ENCODE measurements around the gene SAMD4A.

The SAMD4A gene

GRCh38 chr14:54803926-54804537, 237.1 kb downstream of the SAMD4A start:
- H3K4me1 Mint-ChIP-seq = peaks cover 5% of the 10 kb centered on the region
- H3K27me3 Mint-ChIP-seq = peaks cover 8% of the 10 kb centered on the region
- peaks cover 2% of the 10 kb centered on the region for H3K9me3 Mint-ChIP-seq
- no peaks in the 10 kb centered on the region for H3K36me3 Mint-ChIP-seq
- no peak for DNase-seq (ENCODE audit: low spot score in 2 of 2)
- ATAC-seq (ENCODE audit: low read depth) = no peak
- no peak overlapping the region for H3K27ac Mint-ChIP-seq
- H3K4me3 Mint-ChIP-seq = no peak overlapping the region

DNA sequence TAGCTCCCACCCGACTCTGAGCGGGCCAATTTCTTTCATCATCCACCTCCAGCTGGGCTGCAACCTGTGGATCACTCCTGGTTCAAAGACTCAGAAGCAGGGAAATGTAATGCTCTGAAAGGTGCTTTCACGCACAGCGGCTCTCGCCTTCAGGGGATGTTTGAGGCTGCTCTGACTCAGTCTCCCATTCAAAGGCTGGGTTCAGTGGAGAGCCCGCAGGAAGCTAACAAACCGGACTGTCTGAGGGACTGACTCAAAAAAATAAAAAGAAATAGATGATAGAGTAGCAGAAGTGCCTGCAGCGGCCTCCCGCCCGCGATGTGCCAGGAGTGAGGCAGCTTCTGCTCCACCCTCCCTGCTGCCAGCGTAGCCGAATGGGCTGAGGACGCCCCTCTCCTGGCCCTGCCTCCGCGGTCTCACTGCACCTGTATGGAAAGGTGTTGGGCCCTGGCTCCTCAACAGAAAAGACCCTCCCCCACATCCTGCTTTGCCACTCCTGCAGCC, 237.7 kb downstream of the SAMD4A start:
- Mint-ChIP-seq H3K27me3 (peaks cover 8% of the 10 kb centered on the region), H3K27ac (no peak overlapping the region), H3K9me3 (peaks cover 2% of the 10 kb centered on the region), H3K36me3 (no peaks in the 10 kb centered on the region), H3K4me3 (no peak overlapping the region), H3K4me1 (peaks cover 5% of the 10 kb centered on the region)
- ATAC-seq (ENCODE audit: low read depth) (no peak), DNase-seq (ENCODE audit: low spot score in 2 of 2) (no peak)

- ATAC-seq (ENCODE audit: low read depth) (no peak), DNase-seq (ENCODE audit: low spot score in 2 of 2) (no peak)
- Mint-ChIP-seq H3K9me3 (peaks cover 2% of the 10 kb centered on the region), H3K36me3 (no peaks in the 10 kb centered on the region), H3K27ac (no peak overlapping the region), H3K27me3 (peaks cover 5% of the 10 kb centered on the region), H3K4me3 (no peak overlapping the region), H3K4me1 (peaks cover 5% of the 10 kb centered on the region)
Measured at GRCh38 chr14:54805070-54805444, 238.1 kb downstream of the SAMD4A start.

GRCh38 chr14:54805445-54806322, 238.8 kb downstream of the SAMD4A start:
- Mint-ChIP-seq H3K27me3 (peaks cover 3% of the 10 kb centered on the region), H3K27ac (no peak overlapping the region), H3K4me3 (peak overlapping the region; percentile 37), H3K4me1 (peaks cover 5% of the 10 kb centered on the region), H3K9me3 (no peaks in the 10 kb centered on the region), H3K36me3 (no peaks in the 10 kb centered on the region)
- peak; percentile 73 to 78 for DNase-seq (ENCODE audit: low spot score in 2 of 2)
- peak; percentile 90 for ATAC-seq (ENCODE audit: low read depth)

DNA sequence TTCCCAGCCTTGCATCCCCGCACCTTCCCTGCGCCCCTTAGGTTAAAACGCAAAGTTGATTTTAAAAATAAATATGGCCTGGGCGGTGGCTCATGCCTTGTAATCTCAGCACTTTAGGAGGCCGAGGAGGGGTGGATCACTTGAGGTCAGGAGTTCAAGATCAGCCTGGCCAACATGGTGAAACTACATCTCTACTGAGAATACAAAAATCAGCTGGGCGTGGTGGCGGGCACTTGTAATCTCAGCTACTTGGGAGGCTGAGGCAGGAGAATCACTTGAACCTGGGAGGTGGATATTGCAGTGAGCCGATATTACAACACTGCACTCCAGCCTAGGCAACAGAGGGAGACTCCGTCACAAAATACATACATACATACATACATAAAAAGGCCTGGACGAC, 239.7 kb downstream of the SAMD4A start:
- no peak for DNase-seq (ENCODE audit: low spot score in 2 of 2)
- H3K27me3 Mint-ChIP-seq = peaks cover 4% of the 10 kb centered on the region
- H3K36me3 Mint-ChIP-seq = no peaks in the 10 kb centered on the region
- H3K27ac Mint-ChIP-seq = no peak overlapping the region
- H3K4me1 Mint-ChIP-seq = peaks cover 5% of the 10 kb centered on the region
- H3K4me3 Mint-ChIP-seq = no peak overlapping the region
- H3K9me3 Mint-ChIP-seq = no peaks in the 10 kb centered on the region
- no peak for ATAC-seq (ENCODE audit: low read depth)

GRCh38 chr14:54807428-54807827, 240.5 kb downstream of the SAMD4A start:
- peaks cover 4% of the 10 kb centered on the region for H3K27me3 Mint-ChIP-seq
- ATAC-seq (ENCODE audit: low read depth) = no peak
- peaks cover 5% of the 10 kb centered on the region for H3K4me1 Mint-ChIP-seq
- H3K9me3 Mint-ChIP-seq = no peaks in the 10 kb centered on the region
- H3K36me3 Mint-ChIP-seq = no peaks in the 10 kb centered on the region
- no peak overlapping the region for H3K27ac Mint-ChIP-seq
- H3K4me3 Mint-ChIP-seq = no peak overlapping the region
- no peak for DNase-seq (ENCODE audit: low spot score in 2 of 2)

GRCh38 chr14:54807881-54808280, 241.0 kb downstream of the SAMD4A start:
- no peak overlapping the region for H3K27ac Mint-ChIP-seq
- H3K27me3 Mint-ChIP-seq = peaks cover 4% of the 10 kb centered on the region
- H3K9me3 Mint-ChIP-seq = no peaks in the 10 kb centered on the region
- ATAC-seq (ENCODE audit: low read depth) (no peak), DNase-seq (ENCODE audit: low spot score in 2 of 2) (no peak)
- peaks cover 5% of the 10 kb centered on the region for H3K4me1 Mint-ChIP-seq
- no peaks in the 10 kb centered on the region for H3K36me3 Mint-ChIP-seq
- no peak overlapping the region for H3K4me3 Mint-ChIP-seq

DNA sequence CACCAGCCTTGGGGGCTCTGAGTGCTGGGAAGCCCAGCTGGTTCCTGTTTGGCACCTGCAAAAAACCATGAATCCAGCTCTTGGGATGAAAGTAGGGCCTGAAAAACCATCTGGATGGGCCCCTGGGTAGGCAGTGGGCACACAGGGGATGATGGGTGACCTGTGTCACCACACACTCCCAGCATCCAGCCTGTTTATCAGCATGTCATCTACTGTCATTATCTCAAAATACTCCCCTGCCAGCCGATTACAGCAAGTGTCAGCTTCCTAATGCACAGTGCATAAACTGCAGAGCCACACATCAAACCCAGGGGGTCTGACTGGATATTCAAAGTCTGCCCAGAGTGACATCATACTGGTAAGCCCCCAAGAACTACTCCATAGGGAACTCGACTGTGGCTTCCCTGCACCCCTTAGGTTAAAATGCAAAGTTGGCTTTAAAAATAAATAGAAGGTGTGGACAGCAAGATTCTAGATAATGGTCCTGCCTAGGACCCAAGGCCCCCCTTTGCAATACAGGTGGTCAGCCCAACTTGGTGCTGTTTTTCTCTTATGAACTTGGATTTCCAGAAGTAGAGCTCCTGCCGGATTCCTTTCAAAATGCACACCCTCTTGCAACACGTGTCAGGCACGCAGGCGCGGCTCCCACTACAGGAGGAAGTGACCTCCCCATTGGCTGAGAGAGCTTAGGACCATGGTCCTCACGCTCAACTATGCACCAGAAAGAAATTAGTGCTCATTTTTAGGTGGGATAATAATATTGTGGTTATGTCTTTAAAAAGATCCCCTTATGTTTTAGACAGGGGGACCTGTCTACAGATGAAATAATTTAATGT, 241.6 kb downstream of the SAMD4A start:
- no peaks in the 10 kb centered on the region for H3K9me3 Mint-ChIP-seq
- no peak overlapping the region for H3K27ac Mint-ChIP-seq
- H3K4me3 Mint-ChIP-seq = no peak overlapping the region
- H3K4me1 Mint-ChIP-seq = peaks cover 5% of the 10 kb centered on the region
- H3K36me3 Mint-ChIP-seq = no peaks in the 10 kb centered on the region
- DNase-seq (ENCODE audit: low spot score in 2 of 2) (no peak), ATAC-seq (ENCODE audit: low read depth) (no peak)
- H3K27me3 Mint-ChIP-seq = peaks cover 4% of the 10 kb centered on the region

DNA sequence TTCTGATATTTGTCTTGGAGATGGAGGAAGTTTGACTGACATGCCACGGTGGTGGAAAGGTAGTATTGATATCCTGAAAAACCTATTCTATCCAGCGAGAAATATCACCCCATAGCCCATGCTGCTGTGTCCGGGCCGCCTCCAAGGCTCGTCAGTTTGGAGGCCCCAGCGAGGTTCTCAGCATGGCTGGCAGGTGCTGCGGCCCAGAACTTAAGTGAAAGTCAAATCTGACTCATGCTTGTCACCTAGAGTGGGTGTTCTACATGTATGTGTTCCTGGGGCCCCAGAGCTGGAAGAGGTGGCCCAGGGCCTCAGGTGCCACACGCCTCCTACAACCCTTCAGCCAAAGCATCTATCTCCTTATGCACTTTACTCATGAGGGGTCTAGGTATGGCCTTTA, 242.8 kb downstream of the SAMD4A start:
- peaks cover 4% of the 10 kb centered on the region for H3K27me3 Mint-ChIP-seq
- H3K4me1 Mint-ChIP-seq = peaks cover 5% of the 10 kb centered on the region
- H3K27ac Mint-ChIP-seq = no peak overlapping the region
- no peak overlapping the region for H3K4me3 Mint-ChIP-seq
- DNase-seq (ENCODE audit: low spot score in 2 of 2) (no peak), ATAC-seq (ENCODE audit: low read depth) (no peak)
- H3K9me3 Mint-ChIP-seq = no peaks in the 10 kb centered on the region
- no peaks in the 10 kb centered on the region for H3K36me3 Mint-ChIP-seq

- H3K27ac Mint-ChIP-seq = no peak overlapping the region
- no peak for DNase-seq (ENCODE audit: low spot score in 2 of 2)
- no peaks in the 10 kb centered on the region for H3K9me3 Mint-ChIP-seq
- no peak overlapping the region for H3K4me3 Mint-ChIP-seq
- no peak for ATAC-seq (ENCODE audit: low read depth)
- H3K27me3 Mint-ChIP-seq = peaks cover 1% of the 10 kb centered on the region
- no peaks in the 10 kb centered on the region for H3K36me3 Mint-ChIP-seq
- H3K4me1 Mint-ChIP-seq = no peaks in the 10 kb centered on the region
Measured at GRCh38 chr14:54812617-54813016, 245.7 kb downstream of the SAMD4A start.

- Mint-ChIP-seq H3K9me3 (no peaks in the 10 kb centered on the region), H3K36me3 (no peaks in the 10 kb centered on the region), H3K27ac (no peak overlapping the region), H3K4me3 (no peak overlapping the region), H3K4me1 (no peaks in the 10 kb centered on the region), H3K27me3 (peaks cover 1% of the 10 kb centered on the region)
- DNase-seq (ENCODE audit: low spot score in 2 of 2) = no peak
- ATAC-seq (ENCODE audit: low read depth) = no peak
Measured at GRCh38 chr14:54813081-54813480, 246.2 kb downstream of the SAMD4A start.

DNA sequence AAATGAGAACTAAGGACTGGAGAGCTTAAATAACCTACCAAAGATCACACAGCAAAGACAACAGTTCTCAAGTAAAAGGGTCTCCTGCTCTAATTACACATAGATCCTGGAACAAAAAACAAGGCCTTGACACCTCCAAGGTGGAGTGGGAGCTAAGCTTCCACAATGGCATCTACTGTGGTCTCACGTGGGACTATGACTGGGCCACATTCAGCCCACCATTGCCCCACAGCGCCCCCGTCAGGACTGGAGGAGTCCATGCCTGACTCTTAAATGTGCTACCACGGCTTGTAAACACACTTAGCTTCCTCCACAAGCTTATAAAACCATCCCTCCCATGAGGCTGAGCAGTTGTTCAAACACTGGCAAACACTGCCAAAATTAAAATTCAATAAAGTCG, 247.1 kb downstream of the SAMD4A start:
- Mint-ChIP-seq H3K36me3 (no peaks in the 10 kb centered on the region), H3K4me1 (no peaks in the 10 kb centered on the region), H3K27ac (no peak overlapping the region), H3K9me3 (no peaks in the 10 kb centered on the region), H3K4me3 (no peak overlapping the region), H3K27me3 (peaks cover 1% of the 10 kb centered on the region)
- ATAC-seq (ENCODE audit: low read depth) (peak; percentile 45), DNase-seq (ENCODE audit: low spot score in 2 of 2) (no peak)

DNA sequence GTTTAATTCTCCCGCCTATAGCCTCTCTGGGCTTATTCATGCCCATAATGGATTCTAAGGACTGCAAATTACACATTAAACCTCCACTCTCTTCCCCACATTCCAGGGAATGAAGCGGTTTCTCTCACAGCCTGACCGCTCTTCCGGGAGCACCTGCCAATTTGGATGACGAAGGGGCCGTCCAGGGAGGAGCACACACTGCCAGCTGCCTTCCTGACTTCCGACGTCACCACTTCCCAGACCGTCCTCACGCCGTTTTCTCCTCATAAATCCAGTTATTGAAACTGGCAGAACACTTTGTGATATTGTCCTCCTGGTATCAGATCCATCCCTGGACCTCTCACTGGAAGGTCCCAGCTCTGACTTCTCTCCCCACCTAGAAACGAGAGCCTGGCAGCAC, 248.1 kb downstream of the SAMD4A start:
- Mint-ChIP-seq H3K36me3 (no peaks in the 10 kb centered on the region), H3K27me3 (peaks cover 6% of the 10 kb centered on the region), H3K27ac (no peak overlapping the region), H3K4me3 (no peak overlapping the region), H3K4me1 (no peaks in the 10 kb centered on the region), H3K9me3 (no peaks in the 10 kb centered on the region)
- no peak for DNase-seq (ENCODE audit: low spot score in 2 of 2)
- ATAC-seq (ENCODE audit: low read depth) = no peak

GRCh38 chr14:54815515-54815914, 248.6 kb downstream of the SAMD4A start:
- DNase-seq (ENCODE audit: low spot score in 2 of 2) (no peak), ATAC-seq (ENCODE audit: low read depth) (no peak)
- H3K27me3 Mint-ChIP-seq = peaks cover 9% of the 10 kb centered on the region
- H3K36me3 Mint-ChIP-seq = no peaks in the 10 kb centered on the region
- no peak overlapping the region for H3K27ac Mint-ChIP-seq
- no peaks in the 10 kb centered on the region for H3K9me3 Mint-ChIP-seq
- no peak overlapping the region for H3K4me3 Mint-ChIP-seq
- no peaks in the 10 kb centered on the region for H3K4me1 Mint-ChIP-seq

Measured in memory B cell (primary cell).